KOPT-K1 (cell line): ENCODE data around the gene HRH3.

Source experiments
- H3K27ac ChIP-seq: fragments of 200-600 bp; sonication (generic); 2 replicates; pipeline ENCODE4 v1.5.1; 2016; ENCODE audit warnings: antibody characterized with exemption, mild to moderate bottlenecking, low read depth, low read length; ENCODE audit not compliant: poor library complexity, severe bottlenecking
- H3K36me3 ChIP-seq: fragments of 200-600 bp; sonication (generic); 2 replicates; pipeline ENCODE4 v1.5.1; 2017; ENCODE audit warnings: antibody characterized with exemption, mild to moderate bottlenecking, low read length, moderate library complexity; ENCODE audit not compliant: insufficient read depth
- H3K9me3 ChIP-seq: fragments of 200-600 bp; sonication (generic); 2 replicates; pipeline ENCODE4 v1.5.1; 2017; ENCODE audit warnings: antibody characterized with exemption, low read length, mild to moderate bottlenecking; ENCODE audit not compliant: insufficient read depth, poor library complexity, severe bottlenecking

Gene HRH3

GRCh38 chr20:62217913-62218773 is 1.9 kb downstream of the HRH3 start:
- no peak overlapping the region for H3K27ac ChIP-seq
- no peaks in the 10 kb centered on the region for H3K9me3 ChIP-seq
- H3K36me3 ChIP-seq, result no peaks in the 10 kb centered on the region

GRCh38 chr20:62216636-62217566 is 3.2 kb downstream of the HRH3 start:
- Histone ChIP-seq H3K27ac (no peak overlapping the region), H3K36me3 (no peaks in the 10 kb centered on the region), H3K9me3 (no peaks in the 10 kb centered on the region)

GRCh38 chr20:62215991-62216635 is 4.0 kb downstream of the HRH3 start:
- H3K36me3 ChIP-seq, result no peaks in the 10 kb centered on the region
- H3K9me3 ChIP-seq, result no peaks in the 10 kb centered on the region
- no peak overlapping the region for H3K27ac ChIP-seq

GRCh38 chr20:62215020-62215990 is 4.8 kb downstream of the HRH3 start:
- H3K27ac ChIP-seq, result no peak overlapping the region
- H3K36me3 ChIP-seq, result no peaks in the 10 kb centered on the region
- H3K9me3 ChIP-seq, result no peaks in the 10 kb centered on the region

GRCh38 chr20:62214067-62214466 is 6.0 kb downstream of the HRH3 start:
- no peaks in the 10 kb centered on the region for H3K36me3 ChIP-seq
- H3K27ac ChIP-seq, result no peak overlapping the region
- H3K9me3 ChIP-seq, result no peaks in the 10 kb centered on the region

GRCh38 chr20:62212299-62212698 is 7.8 kb downstream of the HRH3 start:
- Histone ChIP-seq H3K36me3 (no peaks in the 10 kb centered on the region), H3K27ac (no peak overlapping the region), H3K9me3 (no peaks in the 10 kb centered on the region)

- H3K27ac ChIP-seq, result no peak overlapping the region
These were observed 8.2 kb downstream of the HRH3 start for GRCh38 chr20:62211769-62212288.

GRCh38 chr20:62211216-62211615 is 8.9 kb downstream of the HRH3 start:
- Histone ChIP-seq H3K9me3 (no peaks in the 10 kb centered on the region), H3K27ac (no peak overlapping the region), H3K36me3 (no peaks in the 10 kb centered on the region)

More at GRCh38 chr20:62211769-62212288, 8.2 kb downstream of the HRH3 start:
- Histone ChIP-seq H3K9me3 (no peaks in the 10 kb centered on the region), H3K36me3 (no peaks in the 10 kb centered on the region)

- no peak overlapping the region for H3K27ac ChIP-seq
These were observed 9.6 kb downstream of the HRH3 start for GRCh38 chr20:62210496-62210855.

GRCh38 chr20:62209850-62210495 is 10.1 kb downstream of the HRH3 start:
- no peaks in the 10 kb centered on the region for H3K9me3 ChIP-seq
- H3K27ac ChIP-seq, result no peak overlapping the region
- no peaks in the 10 kb centered on the region for H3K36me3 ChIP-seq

More at GRCh38 chr20:62210496-62210855, 9.6 kb downstream of the HRH3 start:
- Histone ChIP-seq H3K36me3 (no peaks in the 10 kb centered on the region), H3K9me3 (no peaks in the 10 kb centered on the region)

GRCh38 chr20:62208795-62209755 is 11.0 kb downstream of the HRH3 start:
- H3K27ac ChIP-seq, result no peak overlapping the region
- H3K9me3 ChIP-seq, result no peaks in the 10 kb centered on the region
- H3K36me3 ChIP-seq, result no peaks in the 10 kb centered on the region

- Histone ChIP-seq H3K9me3 (no peaks in the 10 kb centered on the region), H3K27ac (no peak overlapping the region), H3K36me3 (peaks cover 5% of the 10 kb centered on the region; the same call in 1 of the 2 replicates)
These were observed 11.8 kb downstream of the HRH3 start for GRCh38 chr20:62208061-62208794.
